RCC 7860 (cell line): Measurements from ENCODE around the gene NOTO.
"Not testable (repeated sequence)": the region's sequence is repeated elsewhere in the genome, so short reads cannot be mapped to it uniquely, and the experiment has no call there.

Experiments
- DNase-seq: peaks from one replicate; pipeline ENCODE4 v3.0.0-alpha.2; 2015; ENCODE audit warnings: low spot score
- FAIRE-seq: peaks from 2 replicates; lab custom pipeline; 2012; peaks lifted over from hg19 to GRCh38; lab: Jason Lieb, UNC

NOTO gene, protein sequence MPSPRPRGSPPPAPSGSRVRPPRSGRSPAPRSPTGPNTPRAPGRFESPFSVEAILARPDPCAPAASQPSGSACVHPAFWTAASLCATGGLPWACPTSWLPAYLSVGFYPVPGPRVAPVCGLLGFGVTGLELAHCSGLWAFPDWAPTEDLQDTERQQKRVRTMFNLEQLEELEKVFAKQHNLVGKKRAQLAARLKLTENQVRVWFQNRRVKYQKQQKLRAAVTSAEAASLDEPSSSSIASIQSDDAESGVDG

DNA sequence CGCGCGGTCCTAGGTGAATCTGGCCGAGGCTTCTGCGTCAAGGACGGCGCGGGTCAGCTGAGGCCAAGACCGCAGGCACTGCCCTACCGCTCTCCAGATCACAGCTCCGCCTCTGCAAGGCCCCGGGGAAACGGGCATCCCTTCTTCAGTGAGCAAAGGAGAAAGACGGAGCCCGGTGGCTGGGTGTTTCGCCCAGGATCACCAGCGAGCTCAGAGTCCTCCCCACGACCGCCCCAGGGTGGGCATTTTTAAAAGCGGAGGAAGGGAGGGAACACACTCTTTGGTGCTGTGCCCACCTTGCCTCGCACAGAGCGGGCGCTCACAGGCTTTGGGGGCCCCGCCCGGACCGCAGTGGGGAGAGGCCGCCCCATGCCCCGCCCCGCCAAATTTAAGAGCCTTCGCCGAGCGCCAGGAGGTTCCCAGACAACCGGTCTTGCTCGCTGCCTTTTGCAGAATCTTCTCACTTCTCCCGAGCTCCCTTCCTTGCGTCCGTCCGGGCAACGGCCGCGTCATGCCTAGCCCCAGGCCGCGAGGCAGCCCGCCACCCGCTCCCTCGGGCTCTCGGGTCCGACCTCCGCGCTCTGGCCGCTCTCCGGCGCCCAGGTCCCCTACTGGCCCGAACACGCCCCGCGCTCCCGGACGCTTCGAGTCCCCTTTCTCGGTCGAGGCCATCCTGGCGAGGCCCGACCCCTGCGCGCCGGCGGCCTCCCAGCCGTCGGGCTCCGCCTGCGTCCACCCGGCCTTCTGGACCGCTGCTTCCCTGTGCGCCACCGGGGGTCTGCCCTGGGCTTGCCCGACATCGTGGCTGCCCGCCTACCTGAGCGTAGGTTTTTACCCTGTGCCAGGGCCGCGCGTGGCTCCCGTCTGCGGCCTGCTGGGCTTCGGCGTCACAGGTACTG is at the start of gene NOTO:
Gene NOTO, plus strand, starts transcription at position 419 of the 899 bp plus-strand sequence. Its CDS starts 93 bp downstream, at position 512.
- DNase-seq = no peak

DNA sequence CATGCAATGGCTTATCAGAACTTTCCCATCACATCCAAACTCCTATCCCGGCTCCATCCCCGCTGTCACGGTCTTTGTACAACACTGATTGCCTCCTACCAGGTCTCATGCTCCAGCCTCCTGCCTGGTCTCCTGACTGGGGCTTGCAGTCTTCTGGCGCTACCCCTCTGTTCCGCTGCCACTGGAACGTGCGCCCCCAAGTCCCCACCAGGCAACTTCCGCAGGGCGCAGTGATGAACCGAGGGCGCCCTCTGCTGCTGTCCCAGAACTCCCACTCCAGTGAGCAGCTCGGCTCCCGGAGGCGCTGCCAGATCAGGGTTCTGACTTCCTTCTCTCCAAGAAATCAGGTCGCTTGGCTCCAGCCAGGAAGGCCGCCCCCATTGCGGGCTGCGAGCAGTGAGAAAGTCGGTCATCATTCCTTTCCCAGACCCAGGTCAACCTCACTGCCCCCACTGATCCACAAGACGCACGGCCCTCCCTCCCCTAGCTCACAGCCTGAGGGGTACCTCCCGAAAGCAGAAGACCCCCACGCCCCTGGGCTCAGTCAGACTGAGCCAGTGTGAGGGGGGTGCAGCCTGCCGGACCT is 45.7 kb upstream of the NOTO start:
- peak; percentile 22 for DNase-seq

More for the DNA sequence above, at the start of gene NOTO:
- no peak for FAIRE-seq

DNA sequence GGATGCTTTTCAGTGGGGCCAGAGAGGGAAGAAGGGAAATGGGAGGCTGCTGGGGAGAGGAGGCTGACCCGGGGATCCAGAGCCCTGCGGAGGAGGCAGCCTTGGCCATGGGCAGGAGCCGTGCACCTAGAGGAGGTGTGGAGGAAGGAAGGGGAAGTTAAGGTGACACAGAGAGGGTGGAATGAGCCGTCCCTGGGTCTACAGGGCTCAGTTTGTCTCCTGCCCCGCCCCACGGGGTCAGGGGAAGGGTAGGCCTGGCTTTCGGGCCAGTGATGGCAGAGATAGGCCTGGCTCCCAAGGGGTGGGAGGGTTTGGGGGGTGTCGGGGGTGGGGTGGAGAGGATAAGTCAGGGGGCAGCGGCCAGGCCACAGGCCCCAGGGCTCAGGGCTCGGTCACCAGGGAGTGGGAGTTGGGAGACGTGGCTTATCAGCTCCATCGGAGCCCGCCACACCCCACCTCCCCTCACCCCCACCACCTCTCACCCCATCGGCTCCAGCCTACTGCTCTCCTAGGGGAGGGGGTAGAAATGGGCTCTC is 39.5 kb upstream of the NOTO start:
- FAIRE-seq (no peak), DNase-seq (no peak)

More for the DNA sequence above, 45.7 kb upstream of the NOTO start:
- no peak for FAIRE-seq

DNA sequence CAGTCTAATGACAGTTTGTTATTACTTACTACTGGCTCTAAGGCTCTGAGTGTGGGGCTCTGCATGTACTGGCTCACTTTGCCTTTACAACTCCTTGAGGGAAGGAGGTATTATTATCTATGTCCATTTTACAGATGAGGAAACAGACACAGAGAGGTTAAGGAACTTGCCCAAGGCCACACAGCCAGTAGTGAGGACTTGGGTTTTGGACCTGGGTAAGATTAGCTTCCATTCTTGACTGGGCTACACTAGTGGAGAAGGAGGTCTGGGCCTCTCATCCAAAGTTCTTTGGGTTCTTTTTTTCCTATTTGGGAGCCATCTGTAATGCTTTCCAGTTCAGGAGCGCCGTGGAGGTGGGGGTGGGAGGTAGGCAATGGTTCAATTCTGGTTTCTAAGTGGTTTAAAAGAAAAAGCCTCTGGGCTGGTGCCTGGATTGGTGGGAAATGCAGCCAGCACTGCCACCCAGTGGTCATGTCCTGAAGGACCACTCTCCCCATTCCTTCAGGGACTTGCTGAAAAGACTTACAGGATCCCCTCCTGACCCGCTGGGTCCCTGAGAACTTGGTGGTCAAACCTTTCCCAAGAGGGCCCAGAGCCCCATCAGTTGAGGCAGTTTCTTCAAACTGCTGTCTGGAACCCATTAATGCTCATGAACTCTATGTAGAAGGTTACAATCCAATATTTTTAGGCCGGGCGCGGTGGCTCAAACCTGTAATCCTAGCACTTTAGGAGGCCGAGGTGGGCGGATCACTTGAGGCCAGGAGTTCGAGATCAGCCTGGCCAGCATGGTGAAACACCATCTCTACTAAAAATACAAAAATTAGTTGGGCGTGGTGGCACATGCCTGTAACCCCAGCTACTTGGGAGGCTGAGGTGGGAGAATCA is 38.6 kb upstream of the NOTO start:
- no peak for FAIRE-seq
- peak; percentile 33 for DNase-seq

DNA sequence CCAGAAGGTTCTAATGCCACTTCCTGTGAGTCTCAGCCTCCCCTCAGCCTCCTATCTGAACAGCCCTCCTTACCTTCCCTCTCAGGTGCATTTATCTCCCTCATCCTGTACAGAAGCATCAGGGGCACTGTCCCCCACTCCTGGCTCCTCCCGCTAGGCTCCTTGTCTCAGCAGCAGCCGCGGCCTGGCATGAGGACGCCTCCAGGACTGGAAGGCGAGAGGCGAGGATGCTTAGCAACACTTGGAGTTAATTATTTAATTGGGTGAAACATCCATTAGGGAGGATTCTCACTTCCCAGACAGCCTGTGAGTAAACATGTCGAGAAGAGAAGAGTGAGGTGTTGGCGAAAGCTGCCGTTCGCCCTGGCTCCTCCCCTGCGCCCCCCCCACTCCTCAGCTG is 36.4 kb upstream of the NOTO start:
- not testable (repeated sequence) for DNase-seq, FAIRE-seq

DNA sequence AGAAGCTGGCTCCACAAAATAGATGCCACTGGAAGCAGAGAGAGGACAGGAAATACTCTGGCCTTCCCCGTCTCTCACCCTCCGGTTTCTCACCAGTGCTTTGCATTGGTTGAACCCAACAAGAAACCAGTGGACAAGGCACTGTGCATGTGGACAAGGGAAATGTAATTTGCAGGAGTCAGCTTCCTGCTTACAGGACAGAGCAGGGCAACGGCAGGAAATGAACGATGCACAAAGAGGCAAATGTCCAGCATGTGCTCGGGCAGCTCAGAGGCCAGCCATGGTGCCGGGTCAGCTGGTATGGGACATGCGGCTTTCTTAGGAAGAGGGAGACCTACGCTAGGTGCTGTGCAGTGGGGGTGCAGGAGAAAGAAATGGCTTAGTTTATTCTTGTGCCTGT is 35.6 kb upstream of the NOTO start:
- not testable (repeated sequence) for DNase-seq, FAIRE-seq

DNA sequence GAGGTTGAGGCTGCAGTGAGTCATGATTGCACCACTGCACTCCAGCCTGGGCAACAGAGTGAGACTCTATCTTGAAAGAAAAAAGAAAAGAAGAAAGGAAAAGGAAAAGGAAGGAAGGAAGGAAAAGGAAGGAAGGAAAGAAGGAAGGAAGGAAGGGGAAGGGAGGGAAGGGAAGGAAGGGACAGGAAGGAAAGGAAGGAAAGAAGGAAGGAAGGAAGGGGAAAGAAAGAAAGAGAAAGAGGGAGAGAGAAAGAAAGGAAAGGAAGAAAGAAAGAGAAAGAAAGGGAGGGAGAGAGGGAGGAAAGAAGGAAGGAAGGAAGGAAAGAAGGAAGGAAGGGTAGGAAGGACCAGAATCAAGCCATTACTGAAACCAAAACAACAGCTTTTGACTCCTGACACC is 34.0 kb upstream of the NOTO start:
- FAIRE-seq, DNase-seq: not testable (repeated sequence)

DNA sequence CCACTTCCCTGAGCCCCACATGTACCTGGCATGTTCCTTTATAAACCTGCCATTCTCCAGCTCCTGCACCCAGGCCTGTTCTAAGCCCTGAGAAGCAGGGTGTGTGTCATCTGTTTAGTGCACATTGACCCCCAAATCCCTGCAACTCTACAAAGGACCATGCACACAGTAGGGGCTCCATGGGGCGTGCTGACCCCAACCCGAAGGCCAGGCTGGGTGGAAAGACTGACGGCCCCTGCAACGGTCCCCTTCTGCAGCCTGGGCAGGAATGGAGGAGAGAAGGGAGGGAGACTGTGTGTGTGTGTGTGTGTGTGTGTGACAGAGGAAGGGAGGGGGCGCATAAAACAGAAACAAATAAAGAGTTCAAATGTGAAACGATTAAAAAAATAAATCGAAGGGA is 32.0 kb upstream of the NOTO start:
- DNase-seq, FAIRE-seq: not testable (repeated sequence)

DNA sequence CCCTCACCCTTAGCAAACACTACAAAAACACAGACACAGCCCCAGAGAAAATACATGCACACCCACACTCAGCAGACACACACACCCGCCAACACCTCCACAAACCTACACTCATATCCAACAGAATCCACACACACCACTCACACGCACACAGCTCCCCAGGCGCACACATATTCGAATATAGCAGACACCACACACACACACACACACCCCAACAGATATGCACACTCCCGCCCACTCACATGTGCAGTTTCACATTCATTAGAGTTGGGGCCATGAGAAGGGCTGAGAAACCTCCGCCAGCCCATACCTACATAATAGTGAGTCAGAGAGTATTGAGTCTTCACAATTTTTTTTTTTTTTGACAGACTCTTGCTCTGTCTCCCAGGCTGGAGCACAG is 29.4 kb upstream of the NOTO start:
- DNase-seq (no peak), FAIRE-seq (no peak)

DNA sequence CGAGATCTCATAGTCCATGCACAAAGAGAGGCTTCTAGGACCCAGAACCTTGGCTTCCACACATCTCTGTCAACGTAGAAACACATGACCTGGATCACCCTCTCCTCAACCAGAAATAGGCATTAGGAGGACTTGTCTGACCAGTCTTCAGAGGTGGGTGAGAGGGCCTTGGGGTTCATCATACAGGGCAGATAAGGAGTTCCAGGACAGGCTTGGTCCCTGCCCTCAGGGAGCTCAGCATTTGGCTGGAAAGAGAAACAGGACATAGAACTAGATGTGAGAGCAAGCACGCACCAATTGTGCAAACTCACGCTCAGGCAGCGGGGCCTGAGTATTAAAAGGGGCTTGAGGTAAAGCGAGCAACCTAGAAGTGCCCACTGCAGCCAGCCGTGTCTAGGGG is 28.6 kb upstream of the NOTO start:
- DNase-seq = no peak
- FAIRE-seq = no peak

DNA sequence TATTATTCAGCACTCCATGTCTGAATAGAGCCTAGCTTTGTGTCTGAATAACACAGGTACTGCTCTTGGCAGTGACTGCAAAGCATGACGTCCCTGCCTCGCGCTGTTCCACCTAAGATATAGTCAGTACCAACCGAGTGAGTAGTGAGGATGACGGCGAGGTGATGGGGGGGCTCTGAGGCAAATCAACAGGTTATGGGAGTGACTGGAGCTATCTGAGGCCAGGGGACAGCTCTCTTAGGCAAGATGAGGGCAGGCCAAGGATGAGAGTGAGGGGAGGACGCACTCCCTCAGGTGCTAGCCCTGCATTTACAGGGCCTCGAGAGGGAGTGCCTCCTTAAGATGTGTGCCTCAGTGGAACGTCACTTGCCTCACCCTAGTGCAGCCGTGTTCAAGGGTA is 28.1 kb upstream of the NOTO start:
- DNase-seq = no peak
- no peak for FAIRE-seq

DNA sequence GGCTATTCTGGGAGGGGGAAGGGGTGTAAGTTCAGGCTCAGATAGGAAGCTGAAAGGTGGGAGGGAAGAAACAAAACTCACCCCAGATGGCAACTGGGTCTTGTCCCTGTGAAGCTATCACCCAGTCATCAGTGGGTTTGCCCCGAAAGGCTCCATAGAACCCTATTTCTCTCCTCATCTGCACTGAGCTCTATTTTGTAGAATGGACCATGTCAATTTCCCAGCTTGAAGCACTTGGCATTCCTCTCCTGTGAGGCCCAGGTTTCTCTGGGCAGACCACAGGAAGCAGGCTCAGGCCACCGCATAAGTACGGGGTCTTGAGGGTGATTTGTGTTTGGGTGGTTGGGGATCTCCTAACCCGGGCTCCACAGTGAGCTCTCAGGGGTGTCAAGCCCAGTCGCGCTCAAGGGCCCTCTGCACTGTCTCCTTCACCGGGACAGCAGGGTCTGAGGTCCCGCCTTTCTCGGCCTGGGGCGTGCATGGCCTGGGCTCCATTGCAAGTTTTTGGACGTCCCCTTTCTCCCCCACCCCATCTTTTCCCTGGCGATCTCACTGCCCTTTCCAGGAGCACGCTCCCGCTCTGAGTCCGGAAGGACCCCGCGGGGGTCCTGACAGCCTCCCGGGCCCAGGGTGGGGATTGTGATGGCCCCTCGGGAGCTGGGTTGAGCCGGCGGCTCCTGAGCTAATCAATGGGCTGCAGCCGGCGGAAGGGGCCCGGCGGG is 27.3 kb upstream of the NOTO start:
- no peak for FAIRE-seq
- DNase-seq = no peak

DNA sequence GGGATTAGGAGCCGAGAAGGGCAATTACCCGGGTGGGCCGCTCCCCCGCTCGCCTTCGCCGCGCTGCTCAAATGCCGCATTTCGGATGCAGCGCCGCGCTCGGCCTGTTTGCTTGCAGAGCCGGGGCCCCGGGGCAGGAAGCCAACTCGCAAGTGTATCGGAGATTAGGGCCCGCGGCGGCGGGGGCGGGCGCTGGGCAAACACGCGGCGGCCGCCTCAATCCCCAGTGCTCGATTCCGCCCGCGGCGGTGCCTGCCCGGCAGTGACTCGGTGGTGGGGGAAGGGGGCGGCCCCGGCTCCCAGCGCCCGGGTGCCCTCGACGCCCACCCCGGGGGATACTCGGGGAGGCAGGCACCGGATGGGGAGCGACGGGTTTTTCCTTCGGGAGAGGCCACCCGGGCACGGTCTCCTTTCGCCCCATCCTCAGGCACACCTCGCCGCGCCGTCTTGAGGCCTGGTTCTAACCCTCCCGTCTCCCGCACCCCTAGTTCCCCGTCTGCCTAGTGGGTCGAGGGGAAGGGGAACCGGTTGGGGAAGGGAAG is 26.6 kb upstream of the NOTO start:
- no peak for FAIRE-seq
- no peak for DNase-seq

DNA sequence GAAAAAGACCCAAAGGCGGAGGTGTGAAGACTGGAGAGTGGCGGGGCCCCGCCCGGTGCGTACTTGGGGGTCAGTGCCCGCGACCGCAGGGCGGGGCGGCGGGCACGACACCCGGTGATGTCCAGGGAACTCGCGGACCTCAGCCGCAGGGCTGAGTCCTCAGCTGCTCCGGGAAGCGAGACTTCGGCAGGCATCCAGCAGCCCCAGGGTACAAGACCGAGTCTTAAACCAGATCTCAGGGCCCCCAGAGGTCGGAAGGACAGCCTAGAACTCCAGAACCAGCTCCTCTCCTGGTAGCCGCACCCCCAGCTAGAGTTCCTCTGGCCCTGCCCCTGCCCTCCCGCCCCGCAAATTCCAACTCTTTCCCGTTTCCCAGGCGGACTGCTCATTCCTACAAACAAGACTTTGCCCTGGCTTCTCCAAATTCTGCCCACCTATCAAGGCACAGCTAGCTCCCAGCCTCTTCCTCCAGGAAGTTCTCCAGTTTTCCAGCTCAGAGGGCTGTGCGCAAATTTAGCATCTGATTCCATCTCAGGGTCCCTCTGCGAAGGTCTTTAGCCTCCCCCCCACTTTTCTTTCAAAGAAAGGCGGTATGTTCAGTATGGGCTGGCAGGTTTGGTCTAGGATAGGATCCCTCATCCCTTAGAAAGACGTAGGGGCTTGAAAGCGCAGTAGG is 26.0 kb upstream of the NOTO start:
- DNase-seq = no peak
- FAIRE-seq = no peak

DNA sequence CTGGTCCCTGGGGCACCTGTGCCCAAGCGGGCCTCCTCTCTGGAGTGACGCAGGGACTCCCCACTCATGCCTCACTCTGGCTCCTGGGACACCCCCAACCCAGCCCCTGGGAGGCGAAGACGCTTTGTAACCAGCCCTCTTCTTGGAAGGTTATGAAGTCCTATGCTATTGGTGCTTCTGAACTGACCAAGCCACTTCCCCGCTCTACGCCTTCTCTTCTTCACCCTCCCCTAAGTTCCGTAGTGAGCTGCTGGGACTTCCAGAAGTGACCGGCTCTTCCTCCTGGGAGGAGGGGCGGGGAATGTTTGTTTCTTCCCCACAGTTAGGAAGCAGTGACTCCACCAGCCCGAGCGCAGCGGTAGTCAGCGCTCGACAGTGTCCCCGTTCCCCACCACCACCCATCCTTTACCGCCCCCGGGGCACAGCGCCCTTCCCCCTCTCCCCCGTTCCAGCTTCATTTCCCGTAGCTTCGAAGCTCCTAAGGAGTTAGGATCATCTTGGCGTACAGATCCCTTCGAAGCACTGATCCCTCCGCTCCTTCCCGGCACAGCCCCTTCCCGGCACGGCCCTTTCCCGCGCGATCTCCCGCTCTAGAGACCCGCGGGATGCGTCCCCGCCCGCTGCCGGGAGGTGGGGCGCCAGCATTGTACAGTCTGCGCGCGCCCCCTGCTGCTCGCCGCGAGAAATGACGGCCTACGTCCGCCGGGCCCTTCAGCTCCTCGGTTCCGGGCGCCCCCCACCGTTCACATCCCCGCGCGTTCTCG is 25.3 kb upstream of the NOTO start:
- DNase-seq = peak; percentile 64
- no peak for FAIRE-seq

DNA sequence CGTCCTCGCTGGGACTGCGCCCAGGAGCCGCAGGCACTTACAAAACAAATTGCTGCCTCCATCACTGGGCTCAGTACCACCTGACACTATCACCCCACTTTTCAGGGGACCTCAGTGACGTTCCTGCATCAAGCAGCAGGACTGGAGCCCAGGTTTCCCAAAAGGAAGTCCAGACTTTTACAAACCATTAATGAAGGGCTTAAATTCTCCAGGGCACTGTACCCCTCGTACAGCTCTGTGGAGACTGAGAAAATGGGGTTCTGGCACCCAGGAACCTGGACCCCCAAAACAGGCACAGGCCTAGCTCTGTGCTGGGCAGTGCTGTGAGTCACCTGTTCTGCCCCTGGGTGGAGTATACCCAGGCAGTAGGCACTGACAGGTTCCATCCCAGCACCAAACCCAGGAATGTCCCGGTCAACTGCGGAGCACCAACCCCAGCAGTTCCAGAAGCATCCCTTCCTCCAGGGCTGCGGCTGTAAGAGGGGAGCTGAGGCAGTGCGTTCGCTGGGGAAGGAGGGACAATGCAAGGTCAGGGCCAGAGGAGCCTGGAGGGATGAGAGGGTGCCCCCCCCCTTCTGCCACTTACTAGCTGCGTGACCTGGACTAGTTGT is 24.6 kb upstream of the NOTO start:
- DNase-seq (no peak), FAIRE-seq (no peak)

DNA sequence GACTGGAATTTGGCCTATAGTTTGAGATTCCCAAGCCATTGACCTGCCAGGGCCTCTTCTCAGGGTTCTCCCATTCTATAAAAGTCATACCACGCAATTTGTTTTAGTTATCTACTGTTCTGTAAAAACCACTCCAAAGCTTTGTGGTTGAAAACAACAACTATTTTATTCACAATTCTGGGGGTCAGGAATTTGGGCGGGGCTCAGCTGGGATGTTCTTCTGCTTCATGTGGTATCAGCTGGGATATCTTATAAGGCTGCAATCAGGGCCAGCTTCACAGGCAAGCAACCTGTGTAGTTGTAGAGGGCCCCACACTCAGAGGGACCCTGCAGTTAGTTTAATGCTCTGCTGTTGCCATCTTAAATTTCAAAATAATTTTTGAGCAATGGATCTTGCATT is 16.4 kb upstream of the NOTO start:
- no peak for DNase-seq
- FAIRE-seq = no peak

DNA sequence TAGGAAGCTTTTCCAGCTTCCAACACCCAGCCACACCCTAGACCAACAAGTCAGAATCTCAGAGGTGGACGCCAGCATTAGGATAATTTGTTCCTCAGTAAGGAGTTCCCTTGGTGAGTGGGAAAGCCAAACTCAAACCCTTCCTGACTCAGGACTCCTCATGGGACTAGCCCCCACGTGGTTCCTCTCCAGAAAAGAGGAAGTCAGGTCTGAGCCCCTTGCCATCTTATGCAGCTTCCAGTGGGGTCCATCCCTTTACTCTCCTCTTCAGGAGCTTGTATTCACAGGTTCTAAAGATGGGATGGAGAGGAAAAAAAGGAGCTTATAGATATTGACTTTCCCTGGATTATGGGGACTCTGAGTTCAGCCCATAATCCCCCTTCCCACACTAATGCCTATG is 14.8 kb upstream of the NOTO start:
- DNase-seq = no peak
- FAIRE-seq = no peak
